Calu3 (cell line): ENCODE data around the gene SEC16A. TPM values are rescaled to one million over a fixed set of nuclear protein-coding genes. Genes with fewer than 3 reads are reported as not detected.

ENCODE experiments used
- BruUV-seq: library from RNA; stranded (reverse); fragments of 400-500 nt; replicated peaks from 2 replicates; lab custom pipeline; 2021; lab: Mats Ljungman, UMichigan
- CTCF ChIA-PET: fragments of 300-600 bp; sonication (Branson Sonifier 250); formaldehyde crosslinking; loops from one replicate; lab custom pipeline; 2022; ENCODE audit warnings: antibody characterized with exemption; lab: Charles Lee
- DNase-seq: peaks from one replicate; pipeline ENCODE4 v3.0.0; 2022
- H3K27ac Mint-ChIP-seq: one replicate; pipeline ENCODE4 v1.8.0; 2022; ENCODE audit warnings: mixed read lengths; ENCODE audit not compliant: unreplicated experiment
- H3K27me3 Mint-ChIP-seq: one replicate; pipeline ENCODE4 v1.8.0; 2022; ENCODE audit warnings: mixed read lengths; ENCODE audit not compliant: unreplicated experiment
- H3K36me3 Mint-ChIP-seq: one replicate; pipeline ENCODE4 v1.8.0; 2022; ENCODE audit warnings: mild to moderate bottlenecking, moderate library complexity, mixed read lengths; ENCODE audit not compliant: insufficient read depth, unreplicated experiment
- H3K4me1 Mint-ChIP-seq: one replicate; pipeline ENCODE4 v1.8.0; 2022; ENCODE audit warnings: mild to moderate bottlenecking, low read depth, mixed read lengths; ENCODE audit not compliant: unreplicated experiment
- H3K4me3 Mint-ChIP-seq: one replicate; pipeline ENCODE4 v1.8.0; 2022; ENCODE audit warnings: mild to moderate bottlenecking, low read depth, moderate library complexity, mixed read lengths; ENCODE audit not compliant: unreplicated experiment
- H3K9me3 Mint-ChIP-seq: one replicate; pipeline ENCODE4 v1.8.0; 2022; ENCODE audit warnings: low read depth, mixed read lengths; ENCODE audit not compliant: unreplicated experiment
- CTCF ChIP-seq: fragments of 200-600 bp; IDR thresholded peaks from one replicate; pipeline ENCODE4 v1.8.0; 2022; ENCODE audit warnings: antibody characterized with exemption; ENCODE audit not compliant: unreplicated experiment
- intact Hi-C: fragments of 100-400 bp; cut with micrococcal nuclease; formaldehyde crosslinking; loops from one replicate; pipeline ENCODE4 v1.10.0; 2022; ENCODE audit not compliant: unreplicated experiment
- total RNA-seq: library from RNA; stranded (reverse); gene quantifications from 2 replicates; pipeline ENCODE4 v1.2.3, GENCODE V29; 2022

Gene SEC16A
- total RNA-seq, 1 experiment from 2014 or later = 48.9 TPM

- Mint-ChIP-seq H3K27ac (no peak overlapping the region), H3K36me3 (peaks cover 33% of the 10 kb centered on the region), H3K9me3 (no peaks in the 10 kb centered on the region), H3K27me3 (no peaks in the 10 kb centered on the region), H3K4me1 (no peaks in the 10 kb centered on the region), H3K4me3 (no peak overlapping the region)
- no peak for DNase-seq
- intact Hi-C loops = no loop called here
- TF ChIP-seq CTCF = no peak
- CTCF ChIA-PET = no interaction called here
- no TSS peak for BruUV-seq
Observed at GRCh38 chr9:136421791-136422190, 61.0 kb downstream of the SEC16A start.

- TF ChIP-seq CTCF = no peak
- intact Hi-C loops = no loop called here
- BruUV-seq = no TSS peak
- no peak for DNase-seq
- H3K27me3 Mint-ChIP-seq = no peaks in the 10 kb centered on the region
- H3K4me1 Mint-ChIP-seq = no peaks in the 10 kb centered on the region
- CTCF ChIA-PET = no interaction called here
- no peak overlapping the region for H3K4me3 Mint-ChIP-seq
- H3K36me3 Mint-ChIP-seq = peaks cover 27% of the 10 kb centered on the region
- no peaks in the 10 kb centered on the region for H3K9me3 Mint-ChIP-seq
- no peak overlapping the region for H3K27ac Mint-ChIP-seq
Observed at GRCh38 chr9:136419092-136419420, 63.8 kb downstream of the SEC16A start.

- no TSS peak for BruUV-seq
- Mint-ChIP-seq H3K9me3 (no peaks in the 10 kb centered on the region), H3K4me3 (no peak overlapping the region), H3K36me3 (peaks cover 30% of the 10 kb centered on the region), H3K4me1 (no peaks in the 10 kb centered on the region), H3K27me3 (no peaks in the 10 kb centered on the region), H3K27ac (no peak overlapping the region)
- TF ChIP-seq CTCF = no peak
- CTCF ChIA-PET = no interaction called here
- intact Hi-C loops = no loop called here
- no peak for DNase-seq
Observed at GRCh38 chr9:136418182-136419091, 64.4 kb downstream of the SEC16A start.

- no peaks in the 10 kb centered on the region for H3K9me3 Mint-ChIP-seq
- no TSS peak for BruUV-seq
- no peak for TF ChIP-seq CTCF
- H3K27ac Mint-ChIP-seq = no peak overlapping the region
- peaks cover 23% of the 10 kb centered on the region for H3K36me3 Mint-ChIP-seq
- intact Hi-C loops = no loop called here
- H3K4me1 Mint-ChIP-seq = no peaks in the 10 kb centered on the region
- H3K4me3 Mint-ChIP-seq = no peak overlapping the region
- no peak for DNase-seq
- CTCF ChIA-PET = no interaction called here
- no peaks in the 10 kb centered on the region for H3K27me3 Mint-ChIP-seq
Observed at GRCh38 chr9:136416914-136417313, 65.9 kb downstream of the SEC16A start.
